Loucy (cell line): ENCODE measurements around the gene PFDN6.

Experiments used
- EZH2phosphoT487 ChIP-seq: fragments of 200-600 bp; IDR thresholded peaks from 2 replicates; pipeline ENCODE4 v1.6.1; 2018; ENCODE audit warnings: antibody characterized with exemption, mild to moderate bottlenecking, moderate library complexity, borderline replicate concordance
- TF ChIP-seq, protein P1 (sequence below): fragments of 200-600 bp; sonication (generic); conservative IDR thresholded peaks from 2 replicates; pipeline ENCODE4 v1.5.1; 2014; ENCODE audit warnings: mild to moderate bottlenecking, antibody characterized with exemption, low read length

DNA sequence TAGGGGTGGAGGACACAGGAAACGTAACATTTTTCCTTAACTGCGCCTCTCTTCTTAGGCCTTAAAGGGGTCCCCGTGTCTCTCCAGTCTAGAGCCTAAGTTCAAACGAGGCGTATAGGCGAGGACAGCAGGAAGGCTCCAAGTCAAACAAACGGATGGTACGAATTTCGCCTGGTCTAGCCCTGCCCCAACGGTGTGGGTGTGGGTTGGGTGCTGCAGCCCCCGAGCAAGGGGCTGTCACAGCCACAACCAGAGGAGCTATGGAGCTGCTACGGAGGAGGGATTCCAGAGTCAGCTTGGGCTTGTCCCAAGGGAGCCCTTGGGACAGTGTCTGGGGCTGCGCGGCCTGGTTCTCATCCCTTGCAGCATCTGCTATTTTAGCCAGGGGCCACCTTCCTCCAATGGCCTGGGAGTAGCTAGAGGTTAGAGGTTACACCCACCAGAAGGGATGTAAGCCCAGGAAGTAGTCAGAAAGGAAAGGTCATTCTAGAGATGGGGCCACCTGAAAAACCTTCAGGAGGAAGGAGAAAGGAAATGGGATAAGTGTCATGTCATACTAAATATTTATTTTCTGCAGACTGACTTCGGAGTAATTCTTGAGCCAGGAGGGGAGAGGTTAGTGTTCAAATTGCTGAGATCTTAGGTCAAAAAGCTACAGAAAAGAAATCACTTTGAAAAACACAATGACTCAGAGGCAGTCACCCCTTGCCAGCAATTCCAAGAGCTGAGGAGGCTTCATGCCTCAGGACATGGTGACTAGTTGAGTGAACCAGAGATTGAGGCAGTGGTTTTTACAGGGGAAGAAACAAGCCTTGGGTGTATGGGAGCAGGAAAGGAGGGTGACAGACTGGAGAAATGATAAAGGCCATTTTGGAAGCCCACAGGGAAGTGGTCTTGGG, 39.4 kb upstream of the PFDN6 start:
- TF ChIP-seq, protein P1, sequence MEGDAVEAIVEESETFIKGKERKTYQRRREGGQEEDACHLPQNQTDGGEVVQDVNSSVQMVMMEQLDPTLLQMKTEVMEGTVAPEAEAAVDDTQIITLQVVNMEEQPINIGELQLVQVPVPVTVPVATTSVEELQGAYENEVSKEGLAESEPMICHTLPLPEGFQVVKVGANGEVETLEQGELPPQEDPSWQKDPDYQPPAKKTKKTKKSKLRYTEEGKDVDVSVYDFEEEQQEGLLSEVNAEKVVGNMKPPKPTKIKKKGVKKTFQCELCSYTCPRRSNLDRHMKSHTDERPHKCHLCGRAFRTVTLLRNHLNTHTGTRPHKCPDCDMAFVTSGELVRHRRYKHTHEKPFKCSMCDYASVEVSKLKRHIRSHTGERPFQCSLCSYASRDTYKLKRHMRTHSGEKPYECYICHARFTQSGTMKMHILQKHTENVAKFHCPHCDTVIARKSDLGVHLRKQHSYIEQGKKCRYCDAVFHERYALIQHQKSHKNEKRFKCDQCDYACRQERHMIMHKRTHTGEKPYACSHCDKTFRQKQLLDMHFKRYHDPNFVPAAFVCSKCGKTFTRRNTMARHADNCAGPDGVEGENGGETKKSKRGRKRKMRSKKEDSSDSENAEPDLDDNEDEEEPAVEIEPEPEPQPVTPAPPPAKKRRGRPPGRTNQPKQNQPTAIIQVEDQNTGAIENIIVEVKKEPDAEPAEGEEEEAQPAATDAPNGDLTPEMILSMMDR, result no peak
- TF ChIP-seq EZH2phosphoT487, result no peak
